AG20443 (cell line): ENCODE results near the gene SLC25A1.

Experiments used
- DNase-seq: peaks from one replicate; pipeline ENCODE4 v3.0.0; 2012; ENCODE audit warnings: low spot score, mixed read lengths

SLC25A1 gene

GRCh38 chr22:19180740-19181410, 2.3 kb upstream of the SLC25A1 start:
- DNase-seq, result no peak

- no peak for DNase-seq
These were observed 1.7 kb upstream of the SLC25A1 start for GRCh38 chr22:19180234-19180633.

GRCh38 chr22:19179497-19180048, 1.0 kb upstream of the SLC25A1 start:
- peak; percentile 87 for DNase-seq

- peak; percentile 60 for DNase-seq
These were observed 375 bp downstream of the SLC25A1 start for GRCh38 chr22:19178065-19178656.

GRCh38 chr22:19177164-19178064, 1.1 kb downstream of the SLC25A1 start:
- no peak for DNase-seq

- no peak for DNase-seq
These were observed 1.8 kb downstream of the SLC25A1 start for GRCh38 chr22:19176732-19177131.

- DNase-seq, result no peak
These were observed 2.3 kb downstream of the SLC25A1 start for GRCh38 chr22:19176175-19176643.

GRCh38 chr22:19175602-19176174, 2.8 kb downstream of the SLC25A1 start:
- no peak for DNase-seq

- DNase-seq, result no peak
These were observed 3.4 kb downstream of the SLC25A1 start for GRCh38 chr22:19175026-19175601.

GRCh38 chr22:19174106-19175025, 4.2 kb downstream of the SLC25A1 start:
- peak; percentile 56 for DNase-seq

- no peak for DNase-seq
These were observed 5.2 kb downstream of the SLC25A1 start for GRCh38 chr22:19173047-19174035.

GRCh38 chr22:19172213-19173046, 6.1 kb downstream of the SLC25A1 start:
- no peak for DNase-seq

GRCh38 chr22:19169947-19170318, 8.6 kb downstream of the SLC25A1 start:
- no peak for DNase-seq

- DNase-seq, result no peak
These were observed 9.3 kb downstream of the SLC25A1 start for GRCh38 chr22:19169002-19169946.

GRCh38 chr22:19168088-19168890, 10.2 kb downstream of the SLC25A1 start:
- DNase-seq, result no peak

GRCh38 chr22:19167106-19167869, 11.2 kb downstream of the SLC25A1 start:
- DNase-seq, result no peak
